K562 (cell line): ENCODE results near the gene GFRA1. TPM values are rescaled to one million over a fixed set of nuclear protein-coding genes. Genes with fewer than 3 reads are reported as not detected.

Source experiments
- ATAC-seq: fragments of 200-7000 bp; cut with Tn5 transposase; 3 replicates; pipeline ENCODE4 v1.9.1; 2020; ENCODE audit warnings: moderate library complexity
- BruUV-seq: library from RNA; stranded (reverse); fragments of 400-500 nt; replicated peaks from 2 replicates; lab custom pipeline; 2021; lab: Mats Ljungman, UMichigan
- CTCF ChIA-PET: fragments of 300-600 bp; formaldehyde crosslinking; extraction: SDS; loops from one replicate; lab custom pipeline; 2021; ENCODE audit warnings: low intra/inter-chr PET ratio; lab: Yijun Ruan, JAX
- POLR2A ChIA-PET: fragments of 300-600, 350-650 bp; sonication (Branson Sonifier 250); formaldehyde crosslinking; extraction: SDS; loops from one replicate; lab custom pipeline; 2021; ENCODE audit warnings: antibody characterized with exemption, inconsistent platforms; lab: Yijun Ruan, JAX
- DNase-seq, 4 experiments: peaks; one replicate each; pipeline versions ENCODE4 v3.0.0 to v3.0.0-alpha.2; 2011 to 2018; ENCODE audit warnings: low spot score in 3 of 4, mixed read lengths in 3 of 4; ENCODE audit errors: extremely low read depth in 1 of 4
- FAIRE-seq: peaks from 2 replicates; lab custom pipeline; 2011; peaks lifted over from hg19 to GRCh38; lab: Jason Lieb, UNC
- H2AFZ ChIP-seq: 2 replicates; pipeline ENCODE4 v1.6.0; 2011; ENCODE audit warnings: low read depth, low read length, control low read depth, inconsistent platforms
- H3K27ac ChIP-seq: fragments of 200-600 bp; 3 replicates; pipeline ENCODE4 v1.8.0; 2011; ENCODE audit warnings: low read depth, mild to moderate bottlenecking, control low read depth, inconsistent platforms, low read length, moderate library complexity, mixed read lengths; ENCODE audit errors: extremely low read depth
- H3K27me3 ChIP-seq, 2 experiments: fragments of 300-600 bp in 1 of 2; 2 replicates in 1 of 2; 3 replicates in 1 of 2; pipeline versions ENCODE4 v1.6.0 to v1.8.0; 2011; ENCODE audit warnings: inconsistent platforms in 2 of 2, low read length in 2 of 2, mild to moderate bottlenecking in 1 of 2, mixed read lengths in 1 of 2, moderate library complexity in 1 of 2; ENCODE audit not compliant: control insufficient read depth in 2 of 2, insufficient read depth in 2 of 2
- H3K36me3 ChIP-seq: fragments of 300-600 bp; 3 replicates; pipeline ENCODE4 v1.8.0; 2011; ENCODE audit warnings: mild to moderate bottlenecking, low read length, inconsistent platforms; ENCODE audit not compliant: control insufficient read depth, insufficient read depth
- H3K4me1 ChIP-seq, 2 experiments: fragments of 200-600 bp in 1 of 2; replicated peaks in 1 of 2; 2 replicates in 1 of 2; 3 replicates in 1 of 2; pipeline versions ENCODE4 v1.5.1 to v1.8.0; 2011; ENCODE audit warnings: inconsistent platforms in 2 of 2, low read length in 2 of 2, mild to moderate bottlenecking in 1 of 2, mixed read lengths in 1 of 2, moderate library complexity in 1 of 2; ENCODE audit not compliant: control insufficient read depth in 2 of 2, insufficient read depth in 2 of 2
- H3K4me2 ChIP-seq: 2 replicates; pipeline ENCODE4 v1.6.1; 2011; ENCODE audit warnings: low read length, control low read depth, inconsistent platforms, mixed read lengths; ENCODE audit not compliant: insufficient read depth
- H3K4me3 ChIP-seq: fragments of 200-600 bp; sonication (generic), shearing (Covaris generic); 2 replicates; pipeline ENCODE4 v1.5.1; 2016; ENCODE audit warnings: control low read depth, inconsistent platforms
- H3K79me2 ChIP-seq: fragments of 200-600 bp; 3 replicates; pipeline ENCODE4 v1.8.0; 2011; ENCODE audit warnings: low read length, inconsistent platforms; ENCODE audit not compliant: control insufficient read depth, insufficient read depth
- H3K9ac ChIP-seq, 2 experiments: 2 replicates each; pipeline versions ENCODE4 v1.6.0 to v1.6.1; 2011; ENCODE audit warnings: low read depth in 2 of 2, low read length in 2 of 2, control low read depth in 1 of 2, inconsistent platforms in 1 of 2, mild to moderate bottlenecking in 1 of 2, mixed read lengths in 1 of 2; ENCODE audit not compliant: insufficient read depth in 1 of 2
- H3K9me1 ChIP-seq: one replicate; pipeline ENCODE4 v1.6.0; 2011; ENCODE audit warnings: inconsistent platforms, mild to moderate bottlenecking, low read length, moderate library complexity; ENCODE audit not compliant: control insufficient read depth, insufficient read depth
- H3K9me3 ChIP-seq: replicated peaks from 2 replicates; pipeline ENCODE4 v1.5.1; 2011; ENCODE audit warnings: low read depth, low read length, inconsistent platforms; ENCODE audit not compliant: control insufficient read depth, insufficient read depth
- H4K20me1 ChIP-seq: replicated peaks from 2 replicates; pipeline ENCODE4 v1.6.1; 2011; ENCODE audit warnings: low read length, inconsistent platforms, mixed read lengths; ENCODE audit not compliant: control insufficient read depth, insufficient read depth
- BCLAF1 ChIP-seq, 2 experiments: fragments of 450-650 bp in 1 of 2; IDR thresholded peaks; 2 replicates each; pipeline ENCODE4 v1.6.1; 2011 to 2017; ENCODE audit warnings: low read depth in 2 of 2, antibody characterized with exemption in 1 of 2, borderline replicate concordance in 1 of 2, low read length in 1 of 2, mild to moderate bottlenecking in 1 of 2, mixed read lengths in 1 of 2; ENCODE audit not compliant: control insufficient read depth in 1 of 2
- BCOR ChIP-seq: fragments of 450-650 bp; IDR thresholded peaks from 2 replicates; pipeline ENCODE4 v1.6.1; 2016
- CREB3L1 ChIP-seq: fragments of 450-650 bp; IDR thresholded peaks from 2 replicates; pipeline ENCODE4 v1.6.1; 2014; ENCODE audit warnings: low read depth, mild to moderate bottlenecking, moderate library complexity, borderline replicate concordance
- CREM ChIP-seq: IDR thresholded peaks from 2 replicates; pipeline ENCODE4 v1.6.1; 2014; ENCODE audit warnings: antibody characterized with exemption, low read depth
- CTCFL ChIP-seq: IDR thresholded peaks from 2 replicates; pipeline ENCODE4 v1.6.1; 2011; ENCODE audit warnings: borderline replicate concordance, low read depth, mild to moderate bottlenecking, moderate library complexity, low read length; ENCODE audit not compliant: insufficient read depth, poor library complexity, severe bottlenecking
- GABPB2 ChIP-seq: fragments of 250-450 bp; sonication (Bioruptor Pico); conservative IDR thresholded peaks from 2 replicates; pipeline ENCODE4 v1.5.1; 2021; ENCODE audit warnings: mild to moderate bottlenecking
- GTF3C2 ChIP-seq: IDR thresholded peaks from 3 replicates; pipeline ENCODE4 v1.6.1; 2011; ENCODE audit warnings: borderline replicate concordance, mild to moderate bottlenecking, moderate library complexity; ENCODE audit not compliant: insufficient read length; ENCODE audit errors: extremely low read depth
- HDGF ChIP-seq: fragments of 450-650 bp; IDR thresholded peaks from 2 replicates; pipeline ENCODE4 v1.6.1; 2016
- JUNB ChIP-seq: fragments of 450-650 bp; formaldehyde crosslinking; conservative IDR thresholded peaks from 2 replicates; pipeline ENCODE4 v1.4.0; 2020; ENCODE audit warnings: mild to moderate bottlenecking
- NR2C1 ChIP-seq, 2 experiments: fragments of 450-650 bp; IDR thresholded peaks; 2 replicates each; pipeline ENCODE4 v1.6.1; 2017; ENCODE audit warnings: mild to moderate bottlenecking in 2 of 2, antibody characterized with exemption in 1 of 2, inconsistent platforms in 1 of 2, missing compliant biosample characterization in 1 of 2, missing genetic modification characterization in 1 of 2
- TAF9B ChIP-seq: fragments of 450-650 bp; IDR thresholded peaks from 2 replicates; pipeline ENCODE4 v1.6.1; 2018; ENCODE audit warnings: mild to moderate bottlenecking; ENCODE audit not compliant: partially characterized antibody
- TCF7L2 ChIP-seq: fragments of 150-350 bp; IDR thresholded peaks from 2 replicates; pipeline ENCODE4 v1.6.1; 2016; ENCODE audit warnings: low read depth, mild to moderate bottlenecking, low read length, moderate library complexity
- ZNF311 ChIP-seq: fragments of 250-450 bp; sonication (Bioruptor Pico); IDR thresholded peaks from 2 replicates; pipeline ENCODE4 v1.4.0; 2020; ENCODE audit warnings: mild to moderate bottlenecking, moderate library complexity
- WGBS: fragments of 100-300 bp; shearing (Covaris generic); methylation state at CpG from one replicate; pipeline ENCODE4 v1.1.6; 2016; ENCODE audit warnings: low coverage, mixed read lengths; ENCODE audit not compliant: insufficient coverage; ENCODE audit errors: missing lambda C conversion rate; 5-methylcytosine and 5-hydroxymethylcytosine counted together
- in situ Hi-C: fragments of 300-500 bp; cut with MboI; formaldehyde crosslinking; loops from 4 replicates; pipeline ENCODE4 v1.15.0; 2018; ENCODE audit warnings: inconsistent platforms, mixed read lengths
- intact Hi-C: fragments of 100-400 bp; cut with micrococcal nuclease; formaldehyde crosslinking; loops from 2 replicates; pipeline ENCODE4 v1.14.2; 2022
- polyA plus RNA-seq, 8 experiments: library from polyadenylated mRNA; depleted of rRNA in 4 of 8; stranded (reverse) in 5 of 8; unstranded in 3 of 8; fragments of >200 nt; fragmentation: Nextera tagmentation in 2 of 8; fragmentation: Illumina TruSeq in 1 of 8; extraction: Ambion mirVana in 2 of 8; extraction: Trizol in 1 of 8; gene quantifications; 2 replicates each; pipeline versions ENCODE4 v1.2.1 to v1.2.3, GENCODE V29; 2011 to 2014; ENCODE audit warnings: inconsistent platforms in 1 of 8, missing spikeins in 1 of 8
- total RNA-seq, 7 experiments: library from RNA; depleted of rRNA in 6 of 7; stranded (reverse); fragments of >200 nt in 6 of 7; fragmentation: Illumina TruSeq in 2 of 7; extraction: Trizol in 2 of 7; gene quantifications; 2 replicates each; pipeline versions ENCODE4 v1.2.1 to v1.2.3, GENCODE V29; 2011 to 2021; ENCODE audit warnings: low replicate concordance in 1 of 7

GFRA1 gene
- total and polyA plus RNA-seq, 9 of the 15 experiments (the other 6 are each of a cell fraction or from before 2014, with no cell fraction given), result 0.04 TPM; not detected in 8

GRCh38 chr10:116069856-116070255 lies 203.2 kb downstream of the GFRA1 start:
- WGBS, result 0% methylated on average over 3 of the region's 5 CpGs
- POLR2A ChIA-PET, result no interaction called here
- H3K4me2 ChIP-seq, result no peak overlapping the region
- no peak for TF ChIP-seq CREB3L1
- no peak for TF ChIP-seq BCOR
- no peak for TF ChIP-seq GABPB2 (CRISPR knock-in tag)
- no peak for TF ChIP-seq CTCFL
- TF ChIP-seq TCF7L2, result no peak
- no peak for TF ChIP-seq TAF9B
- no peak for TF ChIP-seq NR2C1 (IDR thresholded peaks at IDR 0.05)
- no peak for TF ChIP-seq NR2C1 (tag; IDR thresholded peaks at IDR 0.05)
- TF ChIP-seq JUNB, result no peak
- TF ChIP-seq HDGF, result no peak
- no peak for TF ChIP-seq ZNF311 (CRISPR knock-in tag)
- no peak for TF ChIP-seq GTF3C2
- TF ChIP-seq BCLAF1 (IDR thresholded peaks at IDR 0.05; ENCODE audit: borderline replicate concordance in 1 of 2, control insufficient read depth in 1 of 2, low read depth in 2 of 2, low read length in 1 of 2), result no peak
- no peak for TF ChIP-seq CREM

More at GRCh38 chr10:116069856-116070255, 203.2 kb downstream of the GFRA1 start:
- DNase-seq, result no peak
- no peak overlapping the region for H3K4me3 ChIP-seq
- no peak overlapping the region for H3K9ac ChIP-seq
- H2AFZ ChIP-seq, result no peak overlapping the region
- intact Hi-C loops, result no loop called here
- no peaks in the 10 kb centered on the region for H3K79me2 ChIP-seq
- no peaks in the 10 kb centered on the region for H3K27me3 ChIP-seq
- no peaks in the 10 kb centered on the region for H4K20me1 ChIP-seq
- no TSS peak for BruUV-seq
- H3K9me3 ChIP-seq, result no peaks in the 10 kb centered on the region
- H3K27ac ChIP-seq, result no peak overlapping the region
- no peaks in the 10 kb centered on the region for H3K9me1 ChIP-seq
- FAIRE-seq, result no peak
- CTCF ChIA-PET, result no interaction called here
- H3K4me1 ChIP-seq, result no peaks in the 10 kb centered on the region
- in situ Hi-C loops, result no loop called here
- no peaks in the 10 kb centered on the region for H3K36me3 ChIP-seq
- ATAC-seq, result no peak
